ENCODE data around the gene C1GALT1.
"Not testable (repeated sequence)": the region's sequence is repeated elsewhere in the genome, so short reads cannot be mapped to it uniquely, and the experiment has no call there.

The C1GALT1 gene

DNA sequence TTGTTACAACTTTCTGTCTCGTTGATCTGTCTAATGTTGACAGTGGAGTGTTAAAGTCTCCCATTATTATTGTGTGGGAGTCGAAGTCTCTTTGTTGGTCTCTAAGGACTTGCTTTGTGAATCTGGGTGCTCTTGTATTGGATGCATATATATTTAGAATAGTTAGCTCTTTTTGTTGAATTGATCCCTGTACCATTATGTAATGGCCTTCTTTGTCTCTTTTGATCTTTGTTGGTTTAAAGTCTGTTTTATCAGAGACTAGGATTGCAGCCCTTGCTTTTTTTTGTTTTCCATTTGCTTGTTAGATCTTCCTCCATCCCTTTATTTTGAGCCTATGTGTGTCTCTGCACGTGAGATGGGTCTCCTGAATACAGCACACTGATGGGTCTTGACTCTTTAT, 17.2 kb downstream of the C1GALT1 start:
- not testable (repeated sequence) for DNase-seq (ENCODE audit: extremely low read depth in 1 of 2, low read depth in 1 of 2)

DNA sequence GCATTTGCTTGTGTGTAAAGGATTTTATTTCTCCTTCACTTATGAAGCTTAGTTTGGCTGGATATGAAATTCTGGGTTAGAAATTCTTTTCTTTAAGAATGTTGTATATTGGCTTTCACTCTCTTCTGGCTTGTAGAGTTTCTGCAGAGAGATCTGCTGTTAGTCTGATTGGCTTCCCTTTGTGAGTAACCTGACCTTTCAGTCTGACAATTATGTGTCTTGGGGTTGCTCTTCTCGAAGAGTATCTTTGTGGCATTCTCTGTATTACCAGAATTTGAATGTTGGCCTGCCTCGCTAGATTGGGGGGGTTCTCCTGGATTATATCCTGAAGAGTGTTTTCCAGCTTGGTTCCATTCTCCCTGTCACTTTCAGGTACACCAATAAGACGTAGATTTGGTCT, 17.9 kb downstream of the C1GALT1 start:
- not testable (repeated sequence) for DNase-seq (ENCODE audit: extremely low read depth in 1 of 2, low read depth in 1 of 2)

DNA sequence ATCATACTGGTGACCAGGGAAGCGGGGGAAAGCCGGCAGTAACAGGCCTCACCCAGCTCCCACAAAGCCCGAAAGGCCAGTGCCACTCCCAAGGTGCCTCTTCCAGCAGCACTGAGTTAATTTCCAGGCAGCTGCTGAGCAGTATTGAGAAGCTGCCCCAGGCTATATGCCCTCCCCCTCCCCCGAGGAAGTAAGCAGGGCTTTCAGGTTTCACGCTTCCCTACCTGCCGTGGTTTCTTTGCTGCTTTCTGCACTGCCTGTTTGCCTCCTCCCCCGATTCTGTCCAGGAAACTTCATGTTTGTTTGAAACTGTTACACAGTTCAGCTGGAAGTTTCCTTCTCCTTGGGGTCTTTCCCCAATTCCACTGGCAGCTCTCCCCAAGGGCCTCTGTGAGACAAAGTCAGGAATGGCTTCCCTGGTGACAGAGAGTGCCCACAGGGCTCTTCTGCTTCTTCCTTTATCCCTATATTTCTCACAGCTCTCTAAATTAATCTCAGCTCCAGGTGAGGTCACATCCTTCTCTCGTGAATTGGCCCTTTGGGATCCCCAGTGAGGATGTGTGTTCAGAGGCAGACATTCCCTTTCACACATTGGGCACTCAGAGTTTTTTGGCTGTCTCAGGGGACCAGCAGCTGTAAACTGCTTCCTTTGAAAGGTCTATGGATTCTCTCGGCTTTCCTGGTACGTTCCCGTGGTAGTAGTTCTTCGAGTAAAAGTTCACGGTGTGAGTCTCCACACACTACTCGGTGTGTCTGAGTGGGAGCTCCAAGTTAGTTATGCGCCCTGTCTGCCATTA, 19.4 kb downstream of the C1GALT1 start:
- peak in 1 of 2 donors; percentile 15 for DNase-seq (ENCODE audit: extremely low read depth in 1 of 2, low read depth in 1 of 2)

DNA sequence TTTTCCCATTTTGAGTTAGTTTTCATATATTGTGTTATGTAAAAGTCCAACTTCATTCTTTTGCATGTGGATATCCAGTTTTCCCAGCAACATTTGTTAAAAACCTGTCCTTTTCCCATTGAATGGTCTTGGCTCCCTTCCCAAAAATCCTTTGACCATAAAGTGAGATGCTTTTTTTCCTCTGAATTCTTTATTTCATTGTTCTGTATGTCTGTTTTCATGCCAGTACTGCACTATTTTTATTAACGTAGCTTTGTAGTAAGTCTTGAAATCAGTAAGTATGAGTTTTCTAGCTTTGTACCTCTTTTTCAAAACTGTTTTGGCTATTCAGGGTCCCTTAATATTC, 20.0 kb downstream of the C1GALT1 start:
- DNase-seq (ENCODE audit: extremely low read depth in 1 of 2, low read depth in 1 of 2): no peak

DNA sequence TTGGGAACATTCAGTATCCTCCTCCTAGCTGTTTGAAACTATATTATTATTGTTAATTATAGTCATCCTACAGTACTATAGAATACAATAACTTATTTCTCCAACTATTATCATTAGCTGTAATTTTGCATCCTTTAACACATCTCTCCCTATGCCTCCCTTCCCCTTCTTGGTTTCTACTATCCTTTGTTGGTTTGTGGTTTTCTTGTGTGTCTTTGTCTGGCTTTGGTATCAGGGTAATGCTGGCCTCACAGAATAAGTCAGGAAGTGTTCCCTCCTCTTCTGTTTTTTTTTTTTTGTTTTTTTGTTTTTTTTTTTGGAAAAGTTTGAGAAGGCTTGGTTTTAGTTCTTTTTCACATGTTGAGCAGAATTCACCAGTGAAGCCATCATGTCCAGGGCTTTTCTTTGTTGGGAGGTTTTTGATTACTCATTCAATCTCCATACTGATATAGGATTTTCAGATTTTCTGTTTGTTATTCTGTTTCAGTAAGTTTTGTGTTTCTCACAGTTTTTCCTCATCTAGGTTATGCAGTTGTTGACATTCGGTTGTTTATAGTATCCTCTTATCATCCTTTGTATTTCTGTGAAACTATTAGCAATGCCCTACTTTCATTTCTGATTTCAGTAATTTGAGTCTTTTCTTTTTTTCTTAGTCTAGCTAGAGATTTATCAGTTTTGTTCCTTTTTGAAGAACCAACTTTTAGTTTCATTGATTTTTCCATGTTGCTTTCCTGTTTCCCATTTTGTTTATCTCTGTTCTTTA, 21.6 kb downstream of the C1GALT1 start:
- no peak for DNase-seq (ENCODE audit: extremely low read depth in 1 of 2, low read depth in 1 of 2)

DNA sequence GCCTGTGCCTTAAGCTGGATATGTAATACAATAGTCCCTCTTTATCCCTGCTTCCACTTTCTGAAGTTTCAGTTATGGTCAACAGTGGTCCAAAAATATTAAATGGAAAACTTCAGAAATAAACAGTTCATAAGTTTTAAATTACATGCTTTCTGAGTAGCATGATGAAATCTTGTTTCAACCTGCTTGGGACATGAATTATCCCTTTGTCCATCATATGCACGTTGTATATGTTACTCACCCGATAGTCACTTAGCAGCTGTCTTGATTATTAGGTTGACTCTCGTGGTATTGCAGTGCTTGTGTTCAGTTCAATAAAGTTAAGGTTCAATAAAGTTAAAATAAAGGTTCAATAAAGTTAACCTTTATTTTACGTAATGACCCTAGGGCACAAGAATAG, 25.5 kb downstream of the C1GALT1 start:
- DNase-seq (ENCODE audit: extremely low read depth in 1 of 2, low read depth in 1 of 2): no peak

DNA sequence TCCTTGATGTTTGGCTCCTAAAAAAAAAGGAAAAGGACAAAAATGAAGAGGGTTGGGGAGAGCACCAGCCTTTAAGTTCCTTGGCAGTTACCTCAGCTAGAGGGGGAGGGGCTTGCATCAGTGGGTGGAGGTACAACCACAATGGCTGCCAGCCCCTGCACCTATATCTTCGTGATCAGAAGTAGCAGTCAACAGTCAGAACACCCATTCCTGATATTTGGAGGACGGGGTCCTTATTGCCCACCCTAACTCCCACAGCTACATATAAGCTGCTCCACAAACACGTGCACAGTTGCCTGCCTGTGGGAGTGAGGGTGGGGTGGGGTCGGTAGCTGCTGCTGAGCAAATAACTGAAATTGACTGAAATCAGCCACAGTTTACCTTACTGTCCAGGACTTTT, 26.2 kb downstream of the C1GALT1 start:
- DNase-seq (ENCODE audit: extremely low read depth in 1 of 2, low read depth in 1 of 2): no peak

DNA sequence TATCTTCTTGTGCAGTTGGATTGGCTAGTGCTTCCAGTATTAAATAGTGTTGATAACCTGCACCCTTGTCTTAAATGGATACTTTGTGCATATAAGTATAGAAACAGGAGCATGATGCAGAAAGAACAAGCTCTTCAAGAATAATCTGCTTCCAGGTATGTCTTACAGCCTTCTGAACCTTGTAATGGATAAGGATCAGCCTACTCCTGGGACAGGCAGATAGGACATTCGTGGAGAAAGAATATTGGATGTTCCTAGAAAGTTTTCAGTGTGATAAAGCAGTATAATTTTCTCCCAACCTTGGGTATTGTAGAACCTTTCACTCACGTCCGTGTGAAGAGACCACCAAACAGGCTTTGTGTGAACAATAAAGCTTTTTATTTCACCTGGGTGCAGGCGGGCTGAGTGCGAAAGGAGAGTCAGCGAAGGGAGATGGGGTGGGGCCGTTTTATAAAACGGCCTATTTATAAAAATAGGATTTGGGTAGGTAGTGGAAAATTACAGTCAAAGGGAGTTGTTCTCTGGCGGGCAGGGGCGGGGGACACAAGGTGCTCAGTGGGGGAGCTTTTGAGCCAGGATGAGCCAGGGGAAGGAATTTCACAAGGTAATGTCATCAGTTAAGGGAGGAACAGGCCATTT, 27.2 kb downstream of the C1GALT1 start:
- DNase-seq (ENCODE audit: extremely low read depth in 1 of 2, low read depth in 1 of 2): no peak

DNA sequence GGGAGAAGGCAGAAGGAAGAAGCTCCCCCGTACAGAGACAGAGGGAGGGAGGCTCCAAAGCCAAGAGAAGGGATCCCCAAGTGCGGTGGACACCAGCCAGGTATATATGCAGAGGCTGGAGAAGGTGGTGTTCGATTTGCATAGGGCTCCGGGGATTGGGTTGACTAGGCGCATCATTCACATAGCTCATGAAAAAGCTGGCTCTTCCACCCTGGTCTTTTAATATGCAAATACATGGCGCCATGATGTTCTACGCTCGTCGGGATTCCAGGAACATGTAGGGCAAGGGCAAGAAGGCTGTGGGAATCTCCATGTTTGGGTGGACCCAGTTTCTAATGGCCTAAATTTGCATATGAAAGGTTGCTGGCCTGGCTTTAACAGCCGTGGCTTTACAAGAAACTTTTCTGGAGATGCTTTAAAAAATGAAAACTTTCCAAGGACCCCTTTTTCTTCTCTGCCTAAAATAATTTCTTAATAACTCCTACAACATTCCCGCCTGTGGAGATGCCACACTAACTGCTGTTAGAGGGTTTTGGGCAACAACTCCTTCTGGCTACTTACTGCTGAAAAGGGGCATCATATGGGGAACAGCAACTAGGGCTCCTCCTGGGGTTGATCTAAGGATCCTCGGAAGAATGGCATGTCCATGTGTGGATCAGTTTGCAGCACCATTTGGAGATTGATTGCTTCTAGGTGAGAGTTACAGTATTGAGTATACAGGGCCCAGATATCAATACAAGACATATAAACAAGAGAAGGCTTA, 28.3 kb downstream of the C1GALT1 start:
- DNase-seq (ENCODE audit: extremely low read depth in 1 of 2, low read depth in 1 of 2): no peak

DNA sequence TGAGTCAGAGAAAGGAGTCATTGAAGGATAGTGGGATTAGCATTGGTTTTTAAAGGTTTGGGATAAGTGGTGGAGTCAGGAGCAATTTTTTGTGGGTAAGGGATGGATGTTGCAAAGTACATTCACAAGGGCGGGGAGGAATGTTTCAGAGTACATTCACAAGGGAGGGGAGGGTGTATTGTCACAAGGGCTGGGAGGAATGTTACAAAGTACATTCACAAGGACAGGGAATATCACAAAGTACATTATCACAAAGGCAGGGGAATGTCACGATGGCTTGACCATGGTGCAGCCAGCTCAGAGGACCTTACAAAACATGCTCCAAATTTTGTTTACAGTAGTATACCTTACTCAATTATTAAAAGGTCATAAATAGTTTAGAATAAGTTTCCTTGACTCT, 30.3 kb downstream of the C1GALT1 start:
- DNase-seq (ENCODE audit: extremely low read depth in 1 of 2, low read depth in 1 of 2): no peak

DNA sequence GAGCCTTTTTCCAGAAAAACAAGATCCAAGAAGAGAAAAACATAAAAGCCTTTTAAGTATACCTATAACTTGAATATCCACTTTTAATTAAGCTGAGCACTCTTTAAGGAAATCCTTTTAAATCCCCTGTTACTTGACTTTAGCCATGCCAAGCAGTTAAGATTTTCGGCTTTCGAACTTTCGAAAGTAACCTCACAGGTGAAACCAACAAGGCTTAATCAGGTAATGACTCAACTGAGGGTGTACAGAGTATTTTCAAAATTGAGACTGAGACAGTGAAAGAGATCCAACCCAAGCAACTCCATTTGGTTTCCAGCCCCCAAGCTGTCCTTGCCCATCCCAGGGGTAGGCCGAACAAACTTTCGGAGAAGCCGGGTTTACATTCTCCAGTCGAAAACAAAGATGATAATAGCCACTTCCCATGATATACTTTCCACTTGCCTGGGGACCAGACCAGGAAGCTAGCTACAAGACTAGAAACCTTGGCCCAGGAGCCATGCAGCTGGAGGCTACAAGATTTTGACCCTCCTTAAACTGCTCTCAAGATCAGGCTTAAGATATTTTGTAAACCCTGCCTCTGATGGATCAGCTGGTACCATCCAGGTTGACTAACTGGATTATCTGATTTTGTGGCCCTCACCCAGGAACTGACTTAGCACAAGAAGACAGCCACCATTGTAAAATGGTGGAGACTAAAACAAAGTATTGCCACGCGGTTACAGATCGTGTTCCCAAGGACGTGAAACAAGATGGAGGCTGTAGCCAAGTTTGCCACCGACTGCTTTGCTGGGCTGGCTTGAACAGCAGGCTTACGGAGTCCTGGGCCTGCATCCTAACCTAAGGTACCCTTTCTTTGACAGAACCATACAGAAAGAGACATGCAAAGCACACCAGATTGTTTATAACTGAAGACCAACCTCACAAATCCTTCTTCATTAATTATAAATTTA, 32.3 kb downstream of the C1GALT1 start:
- DNase-seq (ENCODE audit: extremely low read depth in 1 of 2, low read depth in 1 of 2): no peak

DNA sequence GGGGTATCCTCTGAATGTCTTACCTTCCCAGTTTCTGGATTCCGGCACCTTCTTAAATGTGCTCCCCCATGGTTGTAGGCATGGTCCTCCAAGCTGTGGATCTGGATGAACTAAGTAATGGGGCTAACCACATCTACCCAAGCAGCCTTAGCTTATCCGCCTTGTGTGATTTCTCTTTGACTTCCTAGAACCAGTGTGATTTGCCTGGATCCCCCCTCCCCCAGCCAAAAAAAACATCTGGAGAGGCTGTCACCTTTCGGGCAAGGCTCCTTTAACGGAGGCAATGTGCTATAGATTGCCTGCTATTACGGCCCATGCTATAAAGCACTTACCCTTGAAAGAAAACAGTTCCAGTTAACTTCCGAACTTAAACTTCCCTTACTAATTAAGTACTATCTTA, 33.9 kb downstream of the C1GALT1 start:
- no peak for DNase-seq (ENCODE audit: extremely low read depth in 1 of 2, low read depth in 1 of 2)

DNA sequence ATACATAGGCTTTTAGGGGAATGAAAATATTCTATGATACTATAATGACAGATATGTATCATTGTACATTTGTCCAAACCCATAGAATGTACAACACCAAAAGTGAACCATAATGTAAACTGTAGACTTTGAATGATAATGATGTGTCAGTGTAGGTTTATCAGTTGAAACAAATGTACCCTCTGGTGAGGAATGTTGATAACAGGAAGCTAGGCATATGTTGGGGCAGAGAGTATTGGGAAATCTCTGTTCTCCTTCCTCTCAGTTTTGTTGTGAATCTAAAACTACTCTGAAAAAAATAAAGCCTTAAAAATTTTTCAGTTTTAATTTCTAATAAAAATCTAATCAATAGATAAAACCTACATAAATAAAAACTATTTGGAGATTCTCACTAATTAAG, 36.9 kb downstream of the C1GALT1 start:
- DNase-seq (ENCODE audit: extremely low read depth in 1 of 2, low read depth in 1 of 2): no peak

DNA sequence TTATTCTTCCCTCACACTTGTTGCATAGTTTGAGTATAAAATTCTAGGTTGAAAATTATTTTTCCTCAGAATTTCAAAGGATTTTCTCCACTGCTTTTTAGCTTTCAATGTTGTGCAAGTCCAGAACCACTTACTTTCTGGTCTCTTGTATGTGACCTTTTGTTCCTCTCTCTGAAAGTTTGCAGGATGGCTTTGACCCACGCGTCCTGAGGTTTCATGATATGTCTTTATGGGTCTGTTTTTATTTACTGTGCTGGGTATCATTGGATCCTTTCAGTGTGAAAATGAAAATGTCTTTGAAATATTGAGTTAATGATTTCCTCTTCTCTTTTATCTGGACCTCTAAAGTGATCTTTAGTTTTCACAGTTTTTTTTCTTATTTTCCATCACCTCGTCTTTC, 38.5 kb downstream of the C1GALT1 start:
- no peak for DNase-seq (ENCODE audit: extremely low read depth in 1 of 2, low read depth in 1 of 2)

DNA sequence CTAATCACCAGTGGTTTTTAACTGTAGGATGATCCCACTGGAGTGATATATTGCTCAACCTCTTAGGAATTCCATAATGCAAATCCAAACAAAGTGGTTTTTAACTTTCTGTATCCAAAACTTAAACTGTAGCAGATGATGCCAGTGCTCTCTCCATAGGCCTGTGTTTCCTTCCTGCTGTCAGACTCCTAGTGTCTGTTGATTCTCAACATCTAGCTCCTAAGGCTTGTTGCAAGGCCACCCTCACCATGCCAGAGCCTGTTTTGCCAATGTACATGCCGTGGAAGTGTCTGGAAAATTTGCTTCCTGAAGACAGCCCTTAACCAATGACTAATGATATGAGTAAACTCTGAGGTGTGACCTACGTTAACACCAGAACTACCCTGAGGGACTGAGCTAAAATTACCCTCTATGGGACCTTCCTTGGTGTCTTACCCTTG, 39.3 kb downstream of the C1GALT1 start:
- DNase-seq (ENCODE audit: extremely low read depth in 1 of 2, low read depth in 1 of 2): no peak

DNA sequence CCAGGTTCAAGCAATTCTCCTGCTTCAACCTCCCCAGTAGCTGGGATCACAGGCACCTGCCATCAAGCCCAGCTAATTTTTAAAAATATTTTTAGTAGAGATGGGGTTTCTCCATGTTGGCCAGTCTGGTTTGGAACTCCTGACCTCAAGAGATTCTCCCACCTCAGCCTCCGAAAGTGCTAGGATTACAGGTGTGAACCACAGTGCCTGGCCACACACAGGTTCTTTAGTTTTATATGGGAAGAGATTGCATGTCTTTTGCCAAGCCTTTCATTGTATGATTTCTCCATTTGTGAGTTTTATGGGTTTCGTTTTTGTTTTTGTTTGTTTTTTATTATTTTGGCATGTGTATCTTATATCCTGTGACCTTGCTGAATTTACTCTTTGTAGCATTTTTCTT, 40.9 kb downstream of the C1GALT1 start:
- DNase-seq (ENCODE audit: extremely low read depth in 1 of 2, low read depth in 1 of 2): no peak

DNA sequence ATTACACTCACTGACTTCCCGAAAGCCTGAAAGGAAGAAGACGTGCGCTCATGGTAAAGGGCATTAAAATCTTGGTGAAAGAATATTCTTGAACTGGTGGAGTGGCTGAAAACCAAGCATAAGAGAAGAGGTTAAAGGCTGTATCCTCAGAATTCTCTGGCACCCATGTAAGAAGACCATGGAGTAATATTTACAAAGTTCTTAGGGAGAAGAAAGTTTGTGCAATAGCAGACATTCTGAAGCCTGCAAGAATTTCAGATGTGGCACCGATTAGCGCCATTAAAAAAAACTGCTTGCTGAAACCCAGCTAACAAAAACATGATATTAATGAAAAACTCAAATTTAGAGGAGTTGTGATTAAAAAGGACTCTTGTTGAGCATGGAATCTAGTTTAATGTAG, 44.1 kb downstream of the C1GALT1 start:
- DNase-seq (ENCODE audit: extremely low read depth in 1 of 2, low read depth in 1 of 2): no peak

DNA sequence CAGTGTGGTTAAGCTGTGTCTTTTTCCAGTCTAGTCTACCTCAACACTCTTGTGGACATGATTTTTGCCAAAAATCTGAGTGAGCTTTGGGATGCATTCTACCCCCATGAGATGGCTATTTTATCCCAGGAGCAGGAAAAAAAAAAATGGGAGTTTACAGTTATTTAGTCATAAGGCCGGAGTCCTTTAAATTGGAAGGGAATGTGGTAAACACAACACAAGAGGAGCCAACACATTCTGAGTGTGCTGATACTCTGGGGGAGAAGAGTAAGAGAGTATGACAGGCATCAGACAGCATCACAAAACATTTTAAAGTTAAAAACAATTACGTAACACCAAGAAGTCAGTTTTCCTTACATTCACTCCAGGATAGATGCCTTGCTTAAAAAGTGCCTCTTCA, 46.1 kb downstream of the C1GALT1 start:
- no peak for DNase-seq (ENCODE audit: extremely low read depth in 1 of 2, low read depth in 1 of 2)

DNA sequence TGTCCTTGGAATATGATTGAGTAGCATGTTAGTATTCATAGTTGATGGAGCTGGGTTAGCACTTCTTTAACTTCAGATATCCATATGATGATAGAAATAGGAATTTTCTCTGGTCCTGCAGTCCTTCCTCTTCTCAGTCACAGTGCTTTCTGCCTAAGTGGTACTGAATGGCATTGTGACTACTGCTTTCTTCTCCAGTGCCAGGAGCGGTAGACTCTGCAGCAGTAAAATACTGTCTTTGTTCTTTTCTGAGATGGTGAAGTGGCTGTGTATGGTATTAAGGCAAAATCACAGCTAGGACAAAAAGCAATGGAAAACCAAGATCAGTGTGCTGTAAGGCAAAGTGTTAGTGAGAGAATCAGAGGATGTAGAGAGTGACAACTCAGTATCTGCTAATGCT, 46.6 kb downstream of the C1GALT1 start:
- DNase-seq (ENCODE audit: extremely low read depth in 1 of 2, low read depth in 1 of 2): no peak

DNA sequence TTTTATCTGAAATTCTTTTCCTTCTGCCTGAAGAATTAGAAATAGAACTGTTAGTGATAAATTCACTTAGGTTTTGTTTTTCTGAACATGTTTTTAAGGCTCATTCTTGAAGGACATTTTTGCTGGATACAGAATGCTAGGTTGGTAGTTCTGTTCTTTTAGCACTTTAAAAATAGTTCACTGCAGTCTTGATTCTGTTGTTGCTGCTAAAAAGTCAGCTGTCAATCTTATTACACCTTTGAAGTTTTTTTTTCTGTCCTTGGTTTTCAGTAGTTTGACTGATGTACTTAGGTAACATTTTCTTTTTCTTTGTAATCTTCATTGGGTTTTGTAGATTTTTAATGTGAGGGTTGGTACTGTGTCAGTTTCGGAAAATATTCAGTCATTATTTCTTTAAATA, 48.7 kb downstream of the C1GALT1 start:
- DNase-seq (ENCODE audit: extremely low read depth in 1 of 2, low read depth in 1 of 2): no peak

Measured in stimulated activated CD8-positive, alpha-beta memory T cell treated with anti-CD3 and anti-CD28 coated beads, Interleukin-7, amount 100 ng/mL, for 48 hours (primary cell).